Fibroblast of lung (primary cell): Measurements from ENCODE around the gene ALG12. TPM values are rescaled to one million over a fixed set of nuclear protein-coding genes. Genes with fewer than 3 reads are reported as not detected.

Source experiments
- DNase-seq, 2 donors: peaks; one replicate each; pipeline versions ENCODE4 v3.0.0 to v3.0.0-alpha.2; 2010; ENCODE audit warnings: low read depth in 2 of 2
- H2AFZ ChIP-seq: 2 replicates; pipeline ENCODE4 v1.5.1; 2012; ENCODE audit warnings: low read length, control low read depth, inconsistent platforms
- H3K27ac ChIP-seq: 2 replicates; pipeline ENCODE4 v1.5.1; 2011; ENCODE audit warnings: low read length, control low read depth; ENCODE audit not compliant: insufficient read depth
- H3K27me3 ChIP-seq: 2 replicates; pipeline ENCODE4 v1.5.1; 2011; ENCODE audit warnings: mild to moderate bottlenecking, low read length; ENCODE audit not compliant: control insufficient read depth, insufficient read depth
- H3K36me3 ChIP-seq: 2 replicates; pipeline ENCODE4 v1.5.1; 2011; ENCODE audit warnings: low read length; ENCODE audit not compliant: control insufficient read depth, insufficient read depth
- H3K4me1 ChIP-seq: 2 replicates; pipeline ENCODE4 v1.5.1; 2011; ENCODE audit warnings: low read length; ENCODE audit not compliant: control insufficient read depth, insufficient read depth; ENCODE audit errors: extremely low read depth
- H3K4me2 ChIP-seq: 2 replicates; pipeline ENCODE4 v1.5.1; 2011; ENCODE audit warnings: low read length, control low read depth; ENCODE audit not compliant: insufficient read depth; ENCODE audit errors: extremely low read depth
- H3K4me3 ChIP-seq, 4 experiments: fragments of 200-600 bp in 1 of 4; sonication (generic) in 1 of 4; replicated peaks in 1 of 4; 2 replicates each; pipeline ENCODE4 v1.5.1; 2011 to 2016; ENCODE audit warnings: low read length in 4 of 4, low read depth in 3 of 4, mild to moderate bottlenecking in 3 of 4, control low read depth in 2 of 4, inconsistent platforms in 1 of 4, mixed read lengths in 1 of 4; ENCODE audit not compliant: insufficient read depth in 1 of 4; ENCODE audit errors: control extremely low read depth in 1 of 4
- H3K79me2 ChIP-seq: 2 replicates; pipeline ENCODE4 v1.5.1; 2012; ENCODE audit warnings: mild to moderate bottlenecking, low read length, inconsistent platforms; ENCODE audit not compliant: control insufficient read depth, insufficient read depth
- H3K9ac ChIP-seq: 2 replicates; pipeline ENCODE4 v1.5.1; 2011; ENCODE audit warnings: mild to moderate bottlenecking, low read length, control low read depth; ENCODE audit not compliant: insufficient read depth
- H3K9me3 ChIP-seq: 2 replicates; pipeline ENCODE4 v1.5.1; 2012; ENCODE audit warnings: low read depth, low read length; ENCODE audit not compliant: control insufficient read depth, insufficient read depth
- H4K20me1 ChIP-seq: 2 replicates; pipeline ENCODE4 v1.5.1; 2011; ENCODE audit warnings: low read length; ENCODE audit not compliant: control insufficient read depth, insufficient read depth; ENCODE audit errors: extremely low read depth
- CTCF ChIP-seq, 2 donors: IDR thresholded peaks in 1 of 2; conservative IDR thresholded peaks in 1 of 2; 1 replicate in 1 of 2; 2 replicates in 1 of 2; pipeline ENCODE4 v1.5.1; 2011 to 2012; ENCODE audit warnings: low read length in 2 of 2, control low read depth in 1 of 2, inconsistent platforms in 1 of 2, low read depth in 1 of 2, mild to moderate bottlenecking in 1 of 2
- EZH2 ChIP-seq: IDR thresholded peaks from 2 replicates; pipeline ENCODE4 v1.5.1; 2012; ENCODE audit warnings: low read length, control low read depth, mild to moderate bottlenecking; ENCODE audit errors: missing control alignments
- polyA plus RNA-seq, 2 donors: library from polyadenylated mRNA; depleted of rRNA in 1 of 2; stranded (reverse) in 1 of 2; unstranded in 1 of 2; fragments of >200 nt; gene quantifications; 2 replicates each; pipeline ENCODE4 v1.2.1, GENCODE V29; 2011 to 2012; ENCODE audit warnings: missing spikeins in 1 of 2
- total RNA-seq: library from RNA; depleted of rRNA; stranded (reverse); fragments of >200 nt; gene quantifications from 2 replicates; pipeline ENCODE4 v1.2.1, GENCODE V29; 2014

The ALG12 gene
- total and polyA plus RNA-seq, 2 donors (not counting 1 experiment from before 2014, with no cell fraction given), result 9.6 to 19.0 TPM

GRCh38 chr22:49965091-49966040 lies 47.1 kb upstream of the ALG12 start:
- no peak for DNase-seq
- Histone ChIP-seq H3K4me3 (no peak overlapping the region), H3K9ac (no peak overlapping the region), H4K20me1 (no peaks in the 10 kb centered on the region), H3K27ac (no peak overlapping the region), H3K27me3 (no peaks in the 10 kb centered on the region), H3K36me3 (peaks cover 25% of the 10 kb centered on the region), H3K9me3 (no peaks in the 10 kb centered on the region), H3K4me2 (no peak overlapping the region), H3K79me2 (peaks cover 38% of the 10 kb centered on the region), H2AFZ (no peak overlapping the region), H3K4me1 (peaks cover 29% of the 10 kb centered on the region)
- TF ChIP-seq EZH2 (no peak), CTCF (conservative IDR thresholded peaks at IDR 0.05 in 1 of 2, IDR thresholded peaks at IDR 0.05 in 1 of 2; ENCODE audit: low read depth in 1 of 2, low read length in 2 of 2) (no peak)

GRCh38 chr22:49964136-49965090 lies 46.2 kb upstream of the ALG12 start:
- Histone ChIP-seq H3K9ac (peak overlapping the region; percentile 7), H3K4me1 (peaks cover 30% of the 10 kb centered on the region), H3K27ac (no peak overlapping the region), H3K4me2 (no peak overlapping the region), H4K20me1 (no peaks in the 10 kb centered on the region), H3K79me2 (peaks cover 38% of the 10 kb centered on the region), H3K4me3 (peak overlapping the region in 1 of 4 experiments; percentile 84), H3K36me3 (peaks cover 25% of the 10 kb centered on the region), H3K9me3 (no peaks in the 10 kb centered on the region), H2AFZ (no peak overlapping the region), H3K27me3 (no peaks in the 10 kb centered on the region)
- no peak for TF ChIP-seq CTCF (conservative IDR thresholded peaks at IDR 0.05 in 1 of 2, IDR thresholded peaks at IDR 0.05 in 1 of 2; ENCODE audit: low read depth in 1 of 2, low read length in 2 of 2)
- no peak for TF ChIP-seq EZH2
- DNase-seq, result no peak

- H3K27ac ChIP-seq, result peak overlapping the region; percentile 93
- H3K4me2 ChIP-seq, result no peak overlapping the region
- DNase-seq, result no peak
- H3K79me2 ChIP-seq, result peaks cover 38% of the 10 kb centered on the region
- no peaks in the 10 kb centered on the region for H4K20me1 ChIP-seq
- H3K4me3 ChIP-seq, result peak overlapping the region in 2 of 4 experiments; percentile 68 to 84
- no peaks in the 10 kb centered on the region for H3K9me3 ChIP-seq
- peaks cover 31% of the 10 kb centered on the region for H3K4me1 ChIP-seq
- TF ChIP-seq CTCF (conservative IDR thresholded peaks at IDR 0.05 in 1 of 2, IDR thresholded peaks at IDR 0.05 in 1 of 2; ENCODE audit: low read depth in 1 of 2, low read length in 2 of 2) (no peak), EZH2 (no peak)
- no peak overlapping the region for H2AFZ ChIP-seq
- no peaks in the 10 kb centered on the region for H3K27me3 ChIP-seq
- peaks cover 25% of the 10 kb centered on the region for H3K36me3 ChIP-seq
- no peak overlapping the region for H3K9ac ChIP-seq
These were observed 45.4 kb upstream of the ALG12 start for GRCh38 chr22:49963647-49964026.
